Posterior vena cava (tissue), 2 donors: ENCODE data around the gene CFAP70. TPM values are rescaled to one million over a fixed set of nuclear protein-coding genes. Genes with fewer than 3 reads are reported as not detected.
"Not testable (repeated sequence)": the region's sequence is repeated elsewhere in the genome, so short reads cannot be mapped to it uniquely, and the experiment has no call there.

Experiments used
- DNase-seq: peaks from one replicate; pipeline ENCODE4 v3.0.0-alpha.2; 2020; ENCODE audit warnings: low spot score
- intact Hi-C, 2 donors: fragments of 100-400 bp; cut with DNase I; formaldehyde crosslinking; loops; one replicate each; pipeline versions ENCODE4 v1.14.1 to v1.14.2; 2022 to 2023
- total RNA-seq, 2 donors: library from RNA; stranded (reverse); fragmentation: NEBNext Ultra II Directional; extraction: Animal tissue kit (Norgen Biotek cat#: 25700); gene quantifications; one replicate each; pipeline ENCODE4 v1.2.1, GENCODE V29; 2021
- donor health status: DM: yes; HTN: yes; CAD: no.
- donor health status: DM: yes; HTN: yes; CAD: no.

Gene CFAP70
- total RNA-seq, 2 donors from 2014 or later = 0.76 to 1.6 TPM

DNA sequence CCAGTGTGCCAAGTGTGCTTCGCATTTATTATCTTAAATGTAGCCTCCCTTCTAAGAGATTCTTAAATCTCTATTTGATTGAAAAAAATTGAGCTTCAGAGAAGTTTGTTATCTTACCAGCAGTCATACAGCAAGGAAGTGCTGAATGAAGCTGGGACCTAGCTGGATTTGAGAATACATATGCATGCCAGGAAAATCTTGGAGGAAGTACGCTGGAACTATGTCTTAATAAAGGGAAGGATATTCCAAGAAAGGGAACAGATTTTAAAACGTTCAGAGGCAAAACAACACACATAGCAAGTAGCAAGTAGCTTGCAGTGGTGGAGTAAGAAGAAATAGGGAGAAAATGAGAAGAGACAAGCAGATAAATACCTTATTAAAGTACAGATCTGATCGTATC, 1.5 kb downstream of the CFAP70 start:
- no peak for DNase-seq
- intact Hi-C loops = no loop called here

DNA sequence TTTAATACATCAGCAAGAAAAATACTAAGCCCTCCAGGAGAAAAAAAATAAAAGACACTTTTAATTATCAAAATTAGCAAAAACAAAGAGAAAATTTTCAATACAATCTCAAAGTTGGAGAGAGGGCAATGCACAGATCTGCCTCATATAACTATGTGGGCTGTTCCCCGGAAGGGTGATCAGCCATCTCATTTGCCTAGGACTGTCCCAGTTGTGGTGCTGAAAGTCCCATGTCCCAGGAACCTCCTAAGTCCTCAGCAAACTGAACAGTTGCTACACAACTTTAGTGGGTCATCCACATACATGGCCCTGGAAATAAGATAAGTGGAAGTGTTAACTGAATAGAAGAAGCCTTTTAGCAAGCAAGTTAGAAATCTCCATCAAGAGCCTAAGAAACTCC, 14.4 kb downstream of the CFAP70 start:
- intact Hi-C loops = no loop called here
- no peak for DNase-seq

GRCh38 chr10:73340121-73340520, 18.5 kb downstream of the CFAP70 start:
- DNase-seq = no peak
- intact Hi-C loops = no loop called here

- intact Hi-C loops = no loop called here
- no peak for DNase-seq
These were observed 19.2 kb downstream of the CFAP70 start for GRCh38 chr10:73339436-73339835.

- intact Hi-C loops = no loop called here
- DNase-seq = no peak
These were observed 19.8 kb downstream of the CFAP70 start for GRCh38 chr10:73338801-73339368.

DNA sequence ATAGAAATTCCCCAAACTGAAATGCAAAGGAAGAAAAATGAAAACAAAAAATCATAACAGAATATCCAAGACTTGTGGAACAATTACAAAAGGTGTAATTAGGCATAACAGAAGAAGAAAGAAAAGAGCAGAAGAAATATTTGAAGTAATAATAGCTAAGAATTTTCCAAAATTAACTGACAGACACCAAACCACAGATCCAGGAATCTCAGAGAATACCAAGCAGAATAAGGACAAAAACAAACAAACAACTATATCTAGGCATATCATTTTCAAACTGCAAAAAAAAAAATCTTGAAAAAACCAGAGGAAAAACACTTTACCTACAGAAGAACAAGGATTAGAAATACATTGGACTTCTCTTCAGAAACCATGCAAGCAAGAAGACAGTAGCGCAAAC, 25.5 kb downstream of the CFAP70 start:
- intact Hi-C loops = no loop called here
- DNase-seq = no peak

- DNase-seq = no peak
- intact Hi-C loops = no loop called here
These were observed 26.3 kb downstream of the CFAP70 start for GRCh38 chr10:73332379-73332778.

- intact Hi-C loops, DNase-seq: not testable (repeated sequence)
These were observed 30.1 kb downstream of the CFAP70 start for GRCh38 chr10:73328523-73328922.

DNA sequence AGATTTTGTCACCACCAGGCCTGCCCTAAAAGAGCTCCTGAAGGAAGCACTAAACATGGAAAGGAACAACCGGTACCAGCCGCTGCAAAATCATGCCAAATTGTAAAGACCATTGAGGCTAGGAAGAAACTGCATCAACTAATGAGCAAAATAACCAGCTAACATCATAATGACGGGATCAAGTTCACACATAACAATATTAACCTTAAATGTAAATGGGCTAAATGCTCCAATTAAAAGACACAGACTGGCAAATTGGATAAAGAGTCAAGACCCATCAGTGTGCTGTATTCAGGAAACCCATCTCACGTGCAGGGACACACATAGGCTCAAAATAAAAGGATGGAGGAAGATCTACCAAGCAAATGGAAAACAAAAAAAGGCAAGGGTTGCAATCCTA, 33.4 kb downstream of the CFAP70 start:
- DNase-seq, intact Hi-C loops: not testable (repeated sequence)

- intact Hi-C loops, DNase-seq: not testable (repeated sequence)
These were observed 35.1 kb downstream of the CFAP70 start for GRCh38 chr10:73323582-73323981.

DNA sequence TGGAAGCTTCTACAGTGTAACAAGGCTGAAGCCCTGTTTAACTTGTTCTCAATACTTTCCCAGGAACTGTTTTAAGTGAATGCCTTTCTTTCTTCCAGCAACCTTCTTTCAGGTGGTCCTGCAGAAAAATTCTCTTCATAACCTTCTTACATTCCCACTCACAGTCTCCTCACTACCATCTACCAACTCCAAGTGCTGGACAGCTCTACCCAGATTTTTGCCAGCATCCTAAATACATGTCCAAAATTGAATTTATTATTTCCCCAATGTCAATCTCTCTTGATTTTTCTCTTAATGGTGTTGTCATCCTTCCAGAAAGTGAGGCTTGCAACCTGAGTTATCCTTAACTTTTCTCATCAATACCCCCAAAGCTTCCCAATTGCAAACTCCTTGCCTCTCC, 48.2 kb downstream of the CFAP70 start:
- intact Hi-C loops = no loop called here
- DNase-seq = no peak

DNA sequence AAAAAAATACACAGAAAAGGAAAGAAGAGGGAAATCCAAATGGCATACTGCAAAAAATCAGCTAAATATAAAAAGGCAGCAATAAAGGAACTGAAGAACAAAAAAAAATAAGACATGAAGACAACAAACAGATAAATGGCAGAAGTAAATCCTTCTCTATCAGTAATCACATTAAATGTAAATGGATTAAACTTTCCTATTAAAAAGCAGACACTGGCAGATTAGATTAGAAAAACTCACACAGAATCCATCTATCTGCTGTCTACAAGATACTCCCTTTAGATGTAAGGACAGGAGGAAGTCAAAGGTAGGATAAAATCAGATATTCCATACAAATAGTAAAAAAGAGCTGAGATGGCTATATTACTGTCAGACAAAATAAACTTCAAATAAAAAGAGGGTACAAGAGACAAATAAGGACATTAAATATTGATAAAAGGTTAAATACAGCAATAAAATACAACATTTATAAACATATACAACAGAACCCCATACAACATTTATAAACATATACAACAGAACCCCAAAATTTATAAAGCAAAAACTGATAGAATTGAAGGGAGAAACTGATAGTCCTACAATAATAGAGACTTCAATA, 51.4 kb downstream of the CFAP70 start:
- intact Hi-C loops = no loop called here
- DNase-seq = no peak

DNA sequence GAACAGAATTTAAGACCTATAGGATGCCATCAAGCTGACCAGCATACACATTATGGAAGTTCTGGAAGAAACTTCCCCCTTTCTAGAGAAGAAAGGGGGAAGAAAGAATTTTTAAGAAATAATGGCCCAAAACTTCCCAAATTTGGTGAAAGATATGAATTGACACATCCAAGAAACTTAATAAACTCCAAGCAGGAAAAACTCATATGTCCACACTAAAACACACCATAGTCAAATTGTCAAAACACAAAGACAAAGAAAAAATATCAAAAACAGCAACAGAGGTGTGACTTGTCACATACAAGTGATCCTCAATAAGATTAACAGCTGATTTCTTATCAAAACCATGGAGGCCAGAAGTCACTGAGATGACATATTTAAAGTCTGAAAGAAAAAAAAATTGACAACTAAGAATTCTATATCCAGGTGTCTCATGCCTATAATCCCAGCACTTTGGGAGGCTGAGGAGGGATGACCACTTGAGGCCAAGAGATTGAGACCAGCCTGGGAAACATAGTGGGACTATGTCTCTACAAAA, 52.4 kb downstream of the CFAP70 start:
- DNase-seq = no peak
- intact Hi-C loops = no loop called here

- intact Hi-C loops = no loop called here
- DNase-seq = no peak
These were observed 61.7 kb downstream of the CFAP70 start for GRCh38 chr10:73296946-73297345.

DNA sequence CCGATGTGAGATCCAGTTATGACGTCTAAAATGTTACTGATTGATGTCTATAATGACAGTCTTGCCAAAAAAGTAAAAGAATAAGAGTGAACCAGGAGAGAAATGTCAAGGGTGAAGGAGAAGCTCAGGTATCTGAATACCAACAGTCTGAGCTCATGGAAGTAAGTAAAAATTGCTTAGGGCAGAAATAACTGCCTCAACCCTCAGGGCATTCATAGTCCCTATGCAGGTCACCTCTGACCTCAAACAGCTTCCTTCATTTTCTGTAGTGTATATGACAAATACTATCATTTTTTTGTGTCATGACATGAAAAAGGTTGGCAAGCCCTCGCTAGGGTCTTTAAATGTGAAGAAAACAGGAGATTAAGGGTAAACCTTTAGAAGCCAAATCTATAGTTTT, 65.2 kb downstream of the CFAP70 start:
- no peak for DNase-seq
- intact Hi-C loops = no loop called here

DNA sequence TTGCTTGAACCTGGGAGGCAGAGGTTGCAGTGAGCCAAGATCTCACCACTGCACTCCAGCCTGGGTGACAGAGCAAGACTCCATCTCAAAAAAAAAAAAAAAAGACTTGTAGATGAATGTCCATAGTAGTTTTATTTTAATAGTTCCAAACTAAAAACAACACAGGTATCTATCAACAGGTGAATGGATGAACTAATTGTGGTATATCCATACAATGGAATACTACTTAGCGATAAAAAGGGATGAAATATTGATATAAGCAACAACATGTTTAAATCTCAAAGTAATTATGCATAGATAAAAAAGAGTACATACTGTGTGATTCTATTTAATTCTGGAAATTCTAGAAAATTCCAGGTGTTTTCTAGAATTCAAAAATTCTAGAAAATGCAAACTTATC, 68.7 kb downstream of the CFAP70 start:
- intact Hi-C loops = no loop called here

DNA sequence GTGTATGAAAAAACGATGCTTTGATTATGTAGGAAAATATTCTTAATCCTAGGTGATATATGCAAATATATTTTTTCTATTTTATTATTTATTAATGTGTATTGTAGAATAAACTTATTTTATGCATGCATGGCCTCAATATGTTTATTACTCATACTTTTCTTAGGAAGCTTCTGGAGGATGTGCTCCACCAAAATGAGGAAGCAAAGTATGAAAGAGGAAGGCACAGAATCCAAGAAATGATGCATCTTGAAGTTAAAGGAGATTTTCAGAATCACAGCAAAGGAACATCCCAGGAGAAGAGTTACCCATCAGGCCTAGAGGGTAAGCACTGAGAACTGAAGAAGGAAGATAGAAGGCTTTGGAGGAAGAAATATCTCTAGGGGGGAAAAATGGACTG, 71.2 kb downstream of the CFAP70 start:
- no peak for DNase-seq
- intact Hi-C loops = no loop called here

More for the DNA sequence above, 68.7 kb downstream of the CFAP70 start:
- DNase-seq = no peak

DNA sequence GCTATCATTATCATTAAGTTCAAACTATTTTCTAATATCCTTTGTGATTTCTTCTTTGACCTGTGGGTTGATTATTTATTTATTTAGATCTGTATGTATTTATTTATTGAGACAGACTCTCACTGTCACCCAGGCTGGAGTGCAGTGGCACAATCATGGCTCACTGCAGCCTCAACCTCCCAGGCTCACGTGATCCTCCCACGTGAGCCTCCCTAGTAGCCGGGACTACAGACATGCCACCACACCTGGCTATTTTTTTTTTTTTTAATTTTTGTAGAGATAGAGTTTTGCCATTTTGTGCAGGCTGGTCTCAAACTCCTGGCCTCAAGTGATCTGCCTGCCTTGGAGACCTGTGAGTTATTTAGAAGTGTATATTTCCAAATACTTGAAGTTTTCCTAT, 77.6 kb downstream of the CFAP70 start:
- no peak for DNase-seq
- intact Hi-C loops = no loop called here

- intact Hi-C loops = no loop called here
- DNase-seq = no peak
These were observed 94.2 kb downstream of the CFAP70 start for GRCh38 chr10:73264423-73264822.

- no peak for DNase-seq
- intact Hi-C loops = no loop called here
These were observed 94.8 kb downstream of the CFAP70 start for GRCh38 chr10:73263693-73264347.
